Measurements from ENCODE around the gene TMEM126A.
"Not testable (repeated sequence)": the region's sequence is repeated elsewhere in the genome, so short reads cannot be mapped to it uniquely, and the experiment has no call there.

DNA sequence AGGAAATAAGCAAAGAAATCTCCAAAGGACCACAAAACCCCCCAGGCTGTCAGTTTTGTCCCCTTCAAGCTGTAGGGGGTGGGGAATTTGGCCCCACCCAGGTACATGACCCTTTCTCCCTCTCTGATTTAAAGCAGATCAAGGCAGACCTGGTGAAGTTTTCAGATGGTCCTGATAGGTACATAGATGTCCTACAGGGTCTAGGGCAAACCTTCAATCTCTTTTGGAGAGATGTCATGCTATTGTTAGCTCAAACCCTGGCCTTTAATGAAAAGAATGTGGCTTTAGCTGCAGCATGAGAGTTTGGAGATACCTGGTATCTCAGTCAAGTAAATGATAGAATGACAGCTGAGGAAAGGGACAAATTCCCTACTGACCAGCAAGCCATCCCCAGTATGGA is 39.1 kb upstream of the TMEM126A start:
- not testable (repeated sequence) for TF ChIP-seq TAF1 (IDR thresholded peaks at IDR 0.05; ENCODE audit: borderline replicate concordance, low read depth, low read length); POLR2A (IDR thresholded peaks at IDR 0.05; ENCODE audit: low read depth, low read length); POLR2AphosphoS5 (IDR thresholded peaks at IDR 0.05; ENCODE audit: low read depth, low read length)
